Activated naive CD4-positive, alpha-beta T cell treated with anti-CD3 and anti-CD28 coated beads for 36 hours (primary cell): ENCODE results near the gene FUOM. TPM values are rescaled to one million over a fixed set of nuclear protein-coding genes. Genes with fewer than 3 reads are reported as not detected.

ENCODE experiments used
- CTCF ChIA-PET: fragments of 350-600 bp; sonication (Branson Sonifier 250); formaldehyde crosslinking; loops from one replicate; lab custom pipeline; 2021; ENCODE audit warnings: antibody characterized with exemption; lab: Charles Lee
- DNase-seq: peaks from one replicate; pipeline ENCODE4 v3.0.0-alpha.2; 2020
- H3K27ac Mint-ChIP-seq: one replicate; pipeline ENCODE4 v1.8.0; 2021; ENCODE audit warnings: mild to moderate bottlenecking, mixed read lengths
- H3K27me3 Mint-ChIP-seq: one replicate; pipeline ENCODE4 v1.8.0; 2021; ENCODE audit warnings: low read depth, mixed read lengths
- H3K36me3 Mint-ChIP-seq: one replicate; pipeline ENCODE4 v1.8.0; 2021; ENCODE audit warnings: low read depth, mixed read lengths
- H3K4me1 Mint-ChIP-seq: one replicate; pipeline ENCODE4 v1.8.0; 2021; ENCODE audit warnings: low read depth, mixed read lengths
- H3K4me3 Mint-ChIP-seq: one replicate; pipeline ENCODE4 v1.8.0; 2021; ENCODE audit warnings: mild to moderate bottlenecking, moderate library complexity, mixed read lengths
- H3K9me3 Mint-ChIP-seq: one replicate; pipeline ENCODE4 v1.8.0; 2021; ENCODE audit warnings: mixed read lengths
- intact Hi-C: fragments of 100-400 bp; cut with micrococcal nuclease; formaldehyde crosslinking; loops from one replicate; pipeline ENCODE4 v1.15.1; 2023
- total RNA-seq, 2 experiments: library from RNA; stranded (reverse); gene quantifications; one replicate each; pipeline ENCODE4 v1.2.3, GENCODE V29; 2021

The FUOM gene
- total RNA-seq, 2 experiments from 2014 or later, result 29.9 to 34.9 TPM

GRCh38 chr10:133351408-133352318, 6.2 kb downstream of the FUOM start:
- H3K4me1 Mint-ChIP-seq, result peaks cover 5% of the 10 kb centered on the region
- H3K27ac Mint-ChIP-seq, result no peak overlapping the region
- intact Hi-C loops, result no loop called here
- H3K27me3 Mint-ChIP-seq, result peaks cover 4% of the 10 kb centered on the region
- H3K4me3 Mint-ChIP-seq, result no peak overlapping the region
- H3K36me3 Mint-ChIP-seq, result peaks cover 4% of the 10 kb centered on the region
- no peaks in the 10 kb centered on the region for H3K9me3 Mint-ChIP-seq
- CTCF ChIA-PET, result no interaction called here
- DNase-seq, result no peak

GRCh38 chr10:133350950-133351329, 6.9 kb downstream of the FUOM start:
- no peaks in the 10 kb centered on the region for H3K36me3 Mint-ChIP-seq
- CTCF ChIA-PET, result no interaction called here
- peaks cover 2% of the 10 kb centered on the region for H3K4me1 Mint-ChIP-seq
- DNase-seq, result no peak
- no peaks in the 10 kb centered on the region for H3K9me3 Mint-ChIP-seq
- peaks cover 4% of the 10 kb centered on the region for H3K27me3 Mint-ChIP-seq
- H3K27ac Mint-ChIP-seq, result no peak overlapping the region
- intact Hi-C loops, result no loop called here
- no peak overlapping the region for H3K4me3 Mint-ChIP-seq

- Mint-ChIP-seq H3K36me3 (no peaks in the 10 kb centered on the region), H3K27ac (no peak overlapping the region), H3K4me1 (peaks cover 2% of the 10 kb centered on the region), H3K9me3 (no peaks in the 10 kb centered on the region), H3K27me3 (peaks cover 9% of the 10 kb centered on the region), H3K4me3 (no peak overlapping the region)
- intact Hi-C loops, result no loop called here
- CTCF ChIA-PET, result no interaction called here
- DNase-seq, result no peak
Measured at GRCh38 chr10:133350283-133350949, 7.4 kb downstream of the FUOM start.

GRCh38 chr10:133349577-133350011, 8.2 kb downstream of the FUOM start:
- intact Hi-C loops, result no loop called here
- CTCF ChIA-PET, result no interaction called here
- Mint-ChIP-seq H3K27me3 (peaks cover 10% of the 10 kb centered on the region), H3K27ac (no peak overlapping the region), H3K36me3 (no peaks in the 10 kb centered on the region), H3K9me3 (no peaks in the 10 kb centered on the region), H3K4me3 (no peak overlapping the region), H3K4me1 (peaks cover 2% of the 10 kb centered on the region)
- no peak for DNase-seq

- H3K9me3 Mint-ChIP-seq, result no peaks in the 10 kb centered on the region
- no peak overlapping the region for H3K4me3 Mint-ChIP-seq
- H3K27me3 Mint-ChIP-seq, result peaks cover 13% of the 10 kb centered on the region
- H3K4me1 Mint-ChIP-seq, result peaks cover 2% of the 10 kb centered on the region
- H3K36me3 Mint-ChIP-seq, result no peaks in the 10 kb centered on the region
- DNase-seq, result no peak
- intact Hi-C loops, result no loop called here
- CTCF ChIA-PET, result no interaction called here
- no peak overlapping the region for H3K27ac Mint-ChIP-seq
Measured at GRCh38 chr10:133349160-133349568, 8.7 kb downstream of the FUOM start.

- no peak for DNase-seq
- CTCF ChIA-PET, result no interaction called here
- H3K36me3 Mint-ChIP-seq, result no peaks in the 10 kb centered on the region
- H3K27me3 Mint-ChIP-seq, result peaks cover 19% of the 10 kb centered on the region
- peaks cover 2% of the 10 kb centered on the region for H3K4me1 Mint-ChIP-seq
- H3K9me3 Mint-ChIP-seq, result no peaks in the 10 kb centered on the region
- intact Hi-C loops, result no loop called here
- H3K27ac Mint-ChIP-seq, result no peak overlapping the region
- no peak overlapping the region for H3K4me3 Mint-ChIP-seq
Measured at GRCh38 chr10:133347710-133348517, 9.9 kb downstream of the FUOM start.

GRCh38 chr10:133346413-133346812, 11.4 kb downstream of the FUOM start:
- no peaks in the 10 kb centered on the region for H3K36me3 Mint-ChIP-seq
- no peak overlapping the region for H3K27ac Mint-ChIP-seq
- CTCF ChIA-PET, result interaction anchor here (1.0 kb wide), 1 partner anchor 39 kb away, joined by 3 read pairs; no protein-coding TSS in a partner anchor
- intact Hi-C loops, result no loop called here
- H3K4me1 Mint-ChIP-seq, result peaks cover 2% of the 10 kb centered on the region
- no peak for DNase-seq
- H3K4me3 Mint-ChIP-seq, result no peak overlapping the region
- H3K9me3 Mint-ChIP-seq, result no peaks in the 10 kb centered on the region
- peaks cover 23% of the 10 kb centered on the region for H3K27me3 Mint-ChIP-seq

GRCh38 chr10:133344236-133344635, 13.6 kb downstream of the FUOM start:
- Mint-ChIP-seq H3K9me3 (no peaks in the 10 kb centered on the region), H3K4me1 (peaks cover 1% of the 10 kb centered on the region), H3K36me3 (no peaks in the 10 kb centered on the region), H3K27ac (no peak overlapping the region), H3K27me3 (peaks cover 21% of the 10 kb centered on the region), H3K4me3 (no peak overlapping the region)
- intact Hi-C loops, result no loop called here
- DNase-seq, result no peak
- CTCF ChIA-PET, result interaction anchor here (1.5 to 1.8 kb wide), 2 partner anchors 9 to 15 kb away, joined by 4 to 5 read pairs; no protein-coding TSS in a partner anchor

- no peaks in the 10 kb centered on the region for H3K4me1 Mint-ChIP-seq
- no peak overlapping the region for H3K4me3 Mint-ChIP-seq
- CTCF ChIA-PET, result interaction anchor here (1.5 to 1.8 kb wide), 2 partner anchors 10 to 14 kb away, joined by 4 to 5 read pairs; no protein-coding TSS in a partner anchor
Measured at GRCh38 chr10:133343558-133343957, 14.3 kb downstream of the FUOM start.

GRCh38 chr10:133342942-133343341, 14.9 kb downstream of the FUOM start:
- no peak overlapping the region for H3K4me3 Mint-ChIP-seq
- no peaks in the 10 kb centered on the region for H3K36me3 Mint-ChIP-seq
- no peaks in the 10 kb centered on the region for H3K4me1 Mint-ChIP-seq
- H3K9me3 Mint-ChIP-seq, result no peaks in the 10 kb centered on the region
- H3K27me3 Mint-ChIP-seq, result peaks cover 19% of the 10 kb centered on the region
- H3K27ac Mint-ChIP-seq, result no peak overlapping the region
- intact Hi-C loops, result no loop called here
- no peak for DNase-seq
- CTCF ChIA-PET, result interaction anchor here (1.2 to 1.8 kb wide), 2 partner anchors 11 to 14 kb away, joined by 3 to 5 read pairs; no protein-coding TSS in a partner anchor

More at GRCh38 chr10:133343558-133343957, 14.3 kb downstream of the FUOM start:
- Mint-ChIP-seq H3K27ac (no peak overlapping the region), H3K27me3 (peaks cover 19% of the 10 kb centered on the region), H3K9me3 (no peaks in the 10 kb centered on the region), H3K36me3 (no peaks in the 10 kb centered on the region)
- DNase-seq, result no peak
- intact Hi-C loops, result no loop called here

GRCh38 chr10:133341983-133342382, 15.8 kb downstream of the FUOM start:
- no peak overlapping the region for H3K27ac Mint-ChIP-seq
- H3K4me3 Mint-ChIP-seq, result no peak overlapping the region
- CTCF ChIA-PET, result interaction anchor here (0.7 to 1.2 kb wide), 2 partner anchors 12 to 13 kb away, joined by 3 read pairs; no protein-coding TSS in a partner anchor
- no peaks in the 10 kb centered on the region for H3K4me1 Mint-ChIP-seq
- intact Hi-C loops, result no loop called here
- H3K9me3 Mint-ChIP-seq, result no peaks in the 10 kb centered on the region
- DNase-seq, result no peak
- H3K27me3 Mint-ChIP-seq, result peaks cover 19% of the 10 kb centered on the region
- H3K36me3 Mint-ChIP-seq, result no peaks in the 10 kb centered on the region
